Tibial nerve (tissue), 4 donors: ENCODE results near the gene NRXN3. TPM values are rescaled to one million over a fixed set of nuclear protein-coding genes. Genes with fewer than 3 reads are reported as not detected.

Experiments
- DNase-seq, 2 donors: peaks; one replicate each; pipeline ENCODE4 v3.0.0-alpha.2; 2019; ENCODE audit warnings: low spot score in 2 of 2
- H3K27ac ChIP-seq, 4 donors: fragments of 200-600 bp; sonication (generic) in 3 of 4; one replicate each; pipeline ENCODE4 v1.5.1; 2017 to 2019; ENCODE audit warnings: mild to moderate bottlenecking in 1 of 4
- H3K27me3 ChIP-seq, 2 donors: fragments of 200-600 bp; sonication (generic) in 1 of 2; one replicate each; pipeline versions ENCODE4 v1.5.1 to v1.6.0; 2017 to 2019
- H3K36me3 ChIP-seq, 3 donors: fragments of 200-600 bp; sonication (generic); one replicate each; pipeline ENCODE4 v1.5.1; 2018 to 2019
- H3K4me1 ChIP-seq, 4 donors: fragments of 200-600 bp; sonication (generic) in 3 of 4; one replicate each; pipeline ENCODE4 v1.5.1; 2017 to 2019
- H3K4me3 ChIP-seq, 4 donors: fragments of 200-600 bp; sonication (generic) in 3 of 4; one replicate each; pipeline ENCODE4 v1.5.1; 2017 to 2019; ENCODE audit warnings: mild to moderate bottlenecking in 1 of 4, moderate library complexity in 1 of 4
- H3K9me3 ChIP-seq, 4 donors: fragments of 200-600 bp; sonication (generic) in 3 of 4; one replicate each; pipeline ENCODE4 v1.5.1; 2017 to 2019
- EP300 ChIP-seq, 2 donors: sonication (generic); formaldehyde crosslinking; IDR thresholded peaks; one replicate each; pipeline ENCODE4 v1.6.1; 2017; ENCODE audit warnings: antibody characterized with exemption in 2 of 2, mild to moderate bottlenecking in 1 of 2
- POLR2A ChIP-seq, 2 donors: fragments of 450-650 bp; IDR thresholded peaks; one replicate each; pipeline ENCODE4 v1.6.1; 2017; ENCODE audit warnings: antibody characterized with exemption in 2 of 2, mild to moderate bottlenecking in 2 of 2, moderate library complexity in 2 of 2
- WGBS, 2 donors: methylation state at CpG; one replicate each; pipeline ENCODE4 v1.1.5; 2018; 5-methylcytosine and 5-hydroxymethylcytosine counted together
- total RNA-seq, 4 donors: library from RNA; depleted of rRNA; stranded (reverse); fragments of >200 nt; gene quantifications; one replicate each; pipeline ENCODE4 v1.1.0, GENCODE V29; 2016
- TF ChIP-seq, protein P1 (sequence below), 5 experiments: fragments of 200-600 bp in 3 of 5; fragments of 450-650 bp in 2 of 5; sonication (generic) in 3 of 5; IDR thresholded peaks; one replicate each; pipeline ENCODE4 v1.5.1; 2016 to 2019; ENCODE audit warnings: antibody characterized with exemption in 5 of 5, mild to moderate bottlenecking in 3 of 5, moderate library complexity in 2 of 5

The NRXN3 gene
- total RNA-seq, 4 donors from 2014 or later: 16.7 to 52.2 (median 19.7) TPM

DNA sequence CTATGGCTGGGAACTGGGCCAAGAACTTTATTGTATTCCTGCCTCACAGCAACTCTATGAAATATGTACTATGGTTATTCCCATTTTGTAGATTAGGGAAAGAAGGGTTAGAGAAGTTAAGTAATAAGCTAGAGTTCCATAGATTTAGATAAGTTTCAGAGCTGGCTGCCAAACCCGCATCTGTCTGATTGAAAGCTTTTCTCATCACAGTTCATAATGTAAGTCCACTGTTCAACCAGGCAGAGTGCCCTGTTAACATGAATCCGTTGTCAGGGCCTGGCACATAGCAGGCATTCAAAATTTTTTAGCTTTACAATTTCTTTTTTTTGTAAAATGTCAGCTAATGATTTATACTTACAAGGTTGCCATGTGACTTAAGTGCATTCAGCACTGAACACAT is 467.3 kb downstream of the NRXN3 start:
- TF ChIP-seq POLR2A (IDR thresholded peaks at IDR 0.05) (no peak), EP300 (IDR thresholded peaks at IDR 0.05) (no peak)
- TF ChIP-seq, protein P1, sequence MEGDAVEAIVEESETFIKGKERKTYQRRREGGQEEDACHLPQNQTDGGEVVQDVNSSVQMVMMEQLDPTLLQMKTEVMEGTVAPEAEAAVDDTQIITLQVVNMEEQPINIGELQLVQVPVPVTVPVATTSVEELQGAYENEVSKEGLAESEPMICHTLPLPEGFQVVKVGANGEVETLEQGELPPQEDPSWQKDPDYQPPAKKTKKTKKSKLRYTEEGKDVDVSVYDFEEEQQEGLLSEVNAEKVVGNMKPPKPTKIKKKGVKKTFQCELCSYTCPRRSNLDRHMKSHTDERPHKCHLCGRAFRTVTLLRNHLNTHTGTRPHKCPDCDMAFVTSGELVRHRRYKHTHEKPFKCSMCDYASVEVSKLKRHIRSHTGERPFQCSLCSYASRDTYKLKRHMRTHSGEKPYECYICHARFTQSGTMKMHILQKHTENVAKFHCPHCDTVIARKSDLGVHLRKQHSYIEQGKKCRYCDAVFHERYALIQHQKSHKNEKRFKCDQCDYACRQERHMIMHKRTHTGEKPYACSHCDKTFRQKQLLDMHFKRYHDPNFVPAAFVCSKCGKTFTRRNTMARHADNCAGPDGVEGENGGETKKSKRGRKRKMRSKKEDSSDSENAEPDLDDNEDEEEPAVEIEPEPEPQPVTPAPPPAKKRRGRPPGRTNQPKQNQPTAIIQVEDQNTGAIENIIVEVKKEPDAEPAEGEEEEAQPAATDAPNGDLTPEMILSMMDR (IDR thresholded peaks at IDR 0.05): no peak
- 68 to 85% methylated on average over 2 of the region's 2 CpGs for WGBS, 2 donors

DNA sequence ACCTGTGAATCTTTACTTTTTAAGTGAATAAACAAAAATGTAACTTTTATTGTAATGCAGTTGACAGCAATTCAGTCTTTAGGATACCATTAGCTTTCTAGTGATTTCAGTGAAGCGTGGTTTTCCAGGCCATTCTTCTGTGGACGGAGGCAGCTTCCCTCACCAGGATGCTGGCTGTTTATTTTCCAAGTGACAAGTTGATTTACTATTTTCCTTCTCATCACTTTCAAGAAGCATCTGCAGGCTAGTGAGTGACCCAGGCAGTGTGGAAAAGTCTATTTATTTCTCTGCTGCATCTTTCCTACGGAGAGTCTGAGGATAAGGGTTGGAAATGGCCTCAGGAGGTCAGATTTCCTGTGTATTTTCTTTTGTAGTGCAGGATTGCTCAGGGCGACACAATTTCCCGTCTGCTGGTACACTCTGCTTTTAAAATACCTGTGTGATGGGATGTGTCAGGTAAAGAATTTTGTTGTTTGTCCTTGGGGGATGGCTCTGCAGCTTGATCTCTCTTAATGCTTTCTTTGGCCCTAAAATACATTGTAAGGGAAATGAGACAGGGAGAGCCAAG is 467.8 kb downstream of the NRXN3 start:
- WGBS, 2 donors: 41 to 44% methylated on average over 5 of the region's 5 CpGs
- no peaks in the 10 kb centered on the region for H3K9me3 ChIP-seq
- TF ChIP-seq EP300 (IDR thresholded peaks at IDR 0.05): no peak
- no peak for TF ChIP-seq POLR2A (IDR thresholded peaks at IDR 0.05)
- TF ChIP-seq, protein P1 (IDR thresholded peaks at IDR 0.05): no peak
- no peaks in the 10 kb centered on the region for H3K4me1 ChIP-seq
- no peak for DNase-seq
- H3K27me3 ChIP-seq: no peaks in the 10 kb centered on the region
- H3K4me3 ChIP-seq: no peak overlapping the region
- no peak overlapping the region for H3K27ac ChIP-seq
- no peaks in the 10 kb centered on the region for H3K36me3 ChIP-seq

More for the DNA sequence above, 467.3 kb downstream of the NRXN3 start:
- Histone ChIP-seq H3K36me3 (no peaks in the 10 kb centered on the region), H3K4me3 (no peak overlapping the region), H3K27ac (no peak overlapping the region), H3K27me3 (no peaks in the 10 kb centered on the region), H3K9me3 (no peaks in the 10 kb centered on the region), H3K4me1 (no peaks in the 10 kb centered on the region)
- no peak for DNase-seq

DNA sequence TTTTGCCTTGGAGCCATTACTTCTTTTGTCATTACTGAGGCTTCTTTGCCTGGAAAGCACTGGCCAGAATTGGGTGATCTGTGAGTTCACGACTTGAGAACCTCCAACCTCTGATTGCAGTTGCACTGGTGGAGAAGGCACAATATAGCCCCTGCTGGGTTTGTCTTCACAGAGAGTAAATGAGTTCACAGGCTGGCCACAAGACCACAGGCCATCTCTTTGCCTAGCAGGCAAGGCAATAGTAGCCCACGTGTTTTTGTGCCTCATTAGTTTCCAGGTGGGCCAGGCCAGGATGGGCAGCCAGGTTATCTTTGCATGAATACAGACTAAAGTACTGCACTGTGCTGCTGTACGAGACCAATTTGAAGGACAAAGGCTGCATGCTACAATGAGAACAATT is 468.8 kb downstream of the NRXN3 start:
- Histone ChIP-seq H3K9me3 (no peaks in the 10 kb centered on the region), H3K27ac (no peak overlapping the region), H3K36me3 (no peaks in the 10 kb centered on the region), H3K27me3 (no peaks in the 10 kb centered on the region), H3K4me1 (no peaks in the 10 kb centered on the region), H3K4me3 (no peak overlapping the region)
- TF ChIP-seq, protein P1 (IDR thresholded peaks at IDR 0.05): no peak
- TF ChIP-seq EP300 (IDR thresholded peaks at IDR 0.05) (no peak), POLR2A (IDR thresholded peaks at IDR 0.05) (no peak)
- DNase-seq: no peak
- 31 to 33% methylated on average over 3 of the region's 3 CpGs for WGBS, 2 donors

DNA sequence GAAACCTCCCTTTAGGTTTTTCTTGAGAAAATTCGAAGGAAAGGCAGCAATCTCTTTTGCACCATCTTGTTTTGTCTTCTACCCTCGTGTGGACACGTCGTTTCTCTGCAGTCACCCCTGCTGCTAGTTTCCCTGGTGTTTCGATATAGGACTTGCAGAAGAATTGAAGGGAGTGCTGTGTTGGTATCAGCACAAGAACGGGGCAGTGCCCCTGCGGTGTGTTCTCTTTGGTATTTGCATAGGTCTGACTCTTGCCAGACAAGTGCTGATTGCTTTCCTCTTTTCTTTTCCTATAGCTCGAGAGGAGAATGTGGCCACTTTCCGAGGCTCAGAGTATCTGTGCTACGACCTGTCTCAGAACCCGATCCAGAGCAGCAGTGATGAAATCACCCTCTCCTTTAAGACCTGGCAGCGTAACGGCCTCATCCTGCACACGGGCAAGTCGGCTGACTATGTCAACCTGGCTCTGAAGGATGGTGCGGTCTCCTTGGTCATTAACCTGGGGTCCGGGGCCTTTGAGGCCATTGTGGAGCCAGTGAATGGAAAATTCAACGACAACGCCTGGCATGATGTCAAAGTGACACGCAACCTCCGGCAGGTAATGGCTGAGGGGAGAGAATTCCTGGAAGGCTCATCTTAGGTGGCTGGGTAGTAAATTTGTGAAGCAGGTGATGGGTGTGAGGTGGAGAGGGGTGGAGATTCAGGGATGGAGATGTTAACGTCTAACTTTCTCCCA is 474.8 kb downstream of the NRXN3 start:
- TF ChIP-seq POLR2A (IDR thresholded peaks at IDR 0.05) (no peak), EP300 (IDR thresholded peaks at IDR 0.05) (no peak)
- TF ChIP-seq, protein P1 (IDR thresholded peaks at IDR 0.05): no peak
- Histone ChIP-seq H3K9me3 (no peaks in the 10 kb centered on the region), H3K4me3 (no peak overlapping the region), H3K27me3 (no peaks in the 10 kb centered on the region), H3K27ac (no peak overlapping the region), H3K36me3 (no peaks in the 10 kb centered on the region), H3K4me1 (no peaks in the 10 kb centered on the region)
- WGBS, 2 donors: 66 to 71% methylated on average over 22 of the region's 22 CpGs
- DNase-seq: no peak

DNA sequence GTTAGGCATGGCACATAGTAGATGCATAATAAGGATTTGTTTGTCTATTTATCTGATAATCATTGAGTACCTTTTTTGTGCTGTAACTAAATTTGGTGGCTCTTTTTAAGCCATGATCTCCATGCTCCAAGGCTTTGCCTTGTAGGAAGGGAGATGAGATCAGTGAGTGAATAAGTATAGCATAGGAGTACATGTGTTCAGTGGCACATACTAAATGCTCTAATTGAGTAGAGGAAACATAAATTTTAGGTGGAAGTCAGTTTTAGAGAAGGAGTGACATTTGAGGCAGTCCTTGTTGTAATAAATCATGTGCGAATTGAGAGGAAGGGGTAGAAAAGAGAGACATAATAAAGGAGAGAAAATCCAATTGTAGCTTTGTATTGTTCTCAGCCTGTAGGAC is 482.6 kb downstream of the NRXN3 start:
- Histone ChIP-seq H3K9me3 (no peaks in the 10 kb centered on the region), H3K27me3 (no peaks in the 10 kb centered on the region), H3K36me3 (no peaks in the 10 kb centered on the region), H3K4me3 (no peak overlapping the region), H3K4me1 (no peaks in the 10 kb centered on the region), H3K27ac (no peak overlapping the region)
- 90 to 93% methylated on average over 1 of the region's 1 CpG for WGBS, 2 donors
- no peak for DNase-seq
- TF ChIP-seq POLR2A (IDR thresholded peaks at IDR 0.05) (no peak), EP300 (IDR thresholded peaks at IDR 0.05) (no peak)
- TF ChIP-seq, protein P1 (IDR thresholded peaks at IDR 0.05): no peak
